Testis (tissue), 2 donors: Measurements from ENCODE around the gene BAIAP2.

Experiments
- POLR2A ChIP-seq: fragments of 450-650 bp; IDR thresholded peaks from one replicate; pipeline ENCODE4 v1.6.1; 2017; ENCODE audit warnings: antibody characterized with exemption, mild to moderate bottlenecking, moderate library complexity
- TF ChIP-seq, protein P1 (sequence below), 3 experiments: fragments of 450-650 bp in 2 of 3; fragments of 200-600 bp in 1 of 3; sonication (generic) in 1 of 3; IDR thresholded peaks; one replicate each; pipeline ENCODE4 v1.5.1; 2016 to 2019; ENCODE audit warnings: antibody characterized with exemption in 3 of 3, mild to moderate bottlenecking in 2 of 3, moderate library complexity in 1 of 3

- TF ChIP-seq, protein P1, sequence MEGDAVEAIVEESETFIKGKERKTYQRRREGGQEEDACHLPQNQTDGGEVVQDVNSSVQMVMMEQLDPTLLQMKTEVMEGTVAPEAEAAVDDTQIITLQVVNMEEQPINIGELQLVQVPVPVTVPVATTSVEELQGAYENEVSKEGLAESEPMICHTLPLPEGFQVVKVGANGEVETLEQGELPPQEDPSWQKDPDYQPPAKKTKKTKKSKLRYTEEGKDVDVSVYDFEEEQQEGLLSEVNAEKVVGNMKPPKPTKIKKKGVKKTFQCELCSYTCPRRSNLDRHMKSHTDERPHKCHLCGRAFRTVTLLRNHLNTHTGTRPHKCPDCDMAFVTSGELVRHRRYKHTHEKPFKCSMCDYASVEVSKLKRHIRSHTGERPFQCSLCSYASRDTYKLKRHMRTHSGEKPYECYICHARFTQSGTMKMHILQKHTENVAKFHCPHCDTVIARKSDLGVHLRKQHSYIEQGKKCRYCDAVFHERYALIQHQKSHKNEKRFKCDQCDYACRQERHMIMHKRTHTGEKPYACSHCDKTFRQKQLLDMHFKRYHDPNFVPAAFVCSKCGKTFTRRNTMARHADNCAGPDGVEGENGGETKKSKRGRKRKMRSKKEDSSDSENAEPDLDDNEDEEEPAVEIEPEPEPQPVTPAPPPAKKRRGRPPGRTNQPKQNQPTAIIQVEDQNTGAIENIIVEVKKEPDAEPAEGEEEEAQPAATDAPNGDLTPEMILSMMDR (IDR thresholded peaks at IDR 0.05), result no peak
- TF ChIP-seq POLR2A, result no peak
Measured at GRCh38 chr17:81054308-81054707, 19.4 kb downstream of the BAIAP2 start.
